ENCODE data around the gene NDUFS3.

GRCh38 chr11:47586098-47586855 is 7.4 kb downstream of the NDUFS3 start, which contains the start of gene FAM180B:
- TF ChIP-seq CTCF (IDR thresholded peaks at IDR 0.05): no peak
- TF ChIP-seq POLR2A (IDR thresholded peaks at IDR 0.05): no peak

Measured in body of pancreas (tissue), 4 donors.